Coronary artery (tissue), 2 donors: ENCODE results near the gene TPGS1.
A peak's percentile ranks its signal among the peaks of the same experiment; 100 is the strongest.

Experiments
- DNase-seq: peaks from one replicate; pipeline ENCODE4 v3.0.0-alpha.2; 2017; ENCODE audit warnings: low spot score
- H3K27ac ChIP-seq, 2 donors: fragments of 200-600 bp; sonication (generic); one replicate each; pipeline ENCODE4 v1.5.1; 2016 to 2019
- H3K4me3 ChIP-seq: fragments of 200-600 bp; sonication (generic); 2 replicates; pipeline ENCODE4 v1.5.1; 2016; ENCODE audit warnings: mild to moderate bottlenecking, moderate library complexity
- CTCF ChIP-seq: fragments of 200-600 bp; sonication (generic); IDR thresholded peaks from one replicate; pipeline ENCODE4 v1.5.1; 2019; ENCODE audit warnings: antibody characterized with exemption

TPGS1 gene

GRCh38 chr19:525857-526419, 18.6 kb downstream of the TPGS1 start:
- no peak for DNase-seq
- Histone ChIP-seq H3K27ac (no peak overlapping the region), H3K4me3 (no peak overlapping the region)
- TF ChIP-seq CTCF: no peak

GRCh38 chr19:530134-531008, 23.1 kb downstream of the TPGS1 start:
- DNase-seq: no peak
- H3K27ac ChIP-seq: peak overlapping the region; percentile 91 to 97
- no peak for TF ChIP-seq CTCF
- peak overlapping the region; percentile 94 for H3K4me3 ChIP-seq

GRCh38 chr19:531009-531752, 23.9 kb downstream of the TPGS1 start:
- Histone ChIP-seq H3K4me3 (peak overlapping the region; percentile 94), H3K27ac (peak overlapping the region; percentile 91 to 97)
- peak; percentile 83 for DNase-seq
- no peak for TF ChIP-seq CTCF

- Histone ChIP-seq H3K4me3 (peak within 1 kb of the TSS; percentile 94), H3K27ac (peak within 1 kb of the TSS; percentile 91 to 97)
- TF ChIP-seq CTCF: no peak
- DNase-seq: peak; percentile 75
These were observed 24.7 kb downstream of the TPGS1 start, which contains the start of gene CDC34 for GRCh38 chr19:531753-532560. Gene CDC34 (plus strand): TSS chr19:531760. CDS start chr19:531932, 172 bp downstream.

GRCh38 chr19:532561-533363, 25.5 kb downstream of the TPGS1 start:
- peak overlapping the region; percentile 89 to 91 for H3K27ac ChIP-seq
- peak overlapping the region; percentile 94 for H3K4me3 ChIP-seq
- DNase-seq: no peak
- TF ChIP-seq CTCF: no peak
